ENCODE data around the gene C1orf94. TPM values are rescaled to one million over a fixed set of nuclear protein-coding genes. Genes with fewer than 3 reads are reported as not detected.

The C1orf94 gene
- polyA plus RNA-seq (ENCODE audit: insufficient read length): not detected
- long read RNA-seq, donor 1: 0 reads
- long read RNA-seq, donor 2: 0 reads
- long read RNA-seq, donor 3: 0 reads
- long read RNA-seq, donor 4: 0 reads
- long read RNA-seq, donor 5: 0 reads
- long read RNA-seq, donor 6: 0 reads
- long read RNA-seq, donor 7: 0 reads
- long read RNA-seq, donor 8: 0 reads

- no peak for DNase-seq
Observed at GRCh38 chr1:34176830-34177603, at the start of gene C1orf94. Gene C1orf94 (plus strand): TSS chr1:34176907. CDS start chr1:34177790, 883 bp downstream.

DNA sequence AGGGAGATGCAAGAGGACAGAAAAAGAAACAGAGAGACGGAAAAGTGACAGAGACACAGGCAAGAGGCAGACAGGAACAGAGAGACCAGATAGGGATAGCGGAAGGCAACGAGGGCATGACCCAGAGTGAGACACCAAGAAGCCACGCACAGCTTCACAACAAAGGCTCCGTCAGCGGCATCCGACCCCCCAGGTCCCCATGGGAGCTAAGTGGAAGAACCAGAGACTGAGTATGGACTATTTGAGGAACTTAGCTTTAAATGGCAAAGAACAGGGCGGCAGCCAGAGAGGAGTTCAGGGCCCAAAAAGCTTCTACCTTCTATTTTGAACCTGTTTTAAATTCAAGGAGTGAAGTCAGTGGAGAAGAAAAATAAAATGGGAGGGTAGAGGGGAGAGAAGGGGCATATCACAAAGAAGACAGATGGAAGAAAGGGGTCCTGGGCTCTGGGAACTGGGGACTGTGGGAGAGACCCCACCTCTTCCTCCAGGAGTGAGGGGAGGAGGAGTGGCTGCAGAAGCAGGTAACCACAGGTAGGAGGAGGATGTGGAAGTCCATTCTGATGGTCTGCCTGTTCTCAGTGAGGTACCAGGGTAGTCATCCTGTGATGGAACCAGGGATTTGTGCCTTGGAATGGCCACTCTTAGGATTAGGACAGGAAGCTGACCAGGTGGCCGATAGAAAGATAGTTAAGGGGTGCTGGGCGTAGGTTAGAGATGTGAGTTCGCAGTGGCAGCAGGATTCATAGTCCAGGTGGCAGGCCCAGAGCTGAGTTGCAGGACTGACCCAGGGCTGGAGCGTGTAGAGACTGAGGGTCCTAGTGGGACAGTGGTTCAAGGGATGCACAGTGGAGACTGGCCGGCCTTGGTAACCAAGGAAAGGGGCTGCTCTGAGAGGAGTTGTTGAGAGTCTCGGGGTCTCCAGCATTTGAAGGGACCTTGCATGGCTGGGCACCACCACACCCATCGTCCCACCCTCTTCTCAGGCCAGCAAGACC is 49.4 kb upstream of the C1orf94 start:
- DNase-seq: no peak

DNA sequence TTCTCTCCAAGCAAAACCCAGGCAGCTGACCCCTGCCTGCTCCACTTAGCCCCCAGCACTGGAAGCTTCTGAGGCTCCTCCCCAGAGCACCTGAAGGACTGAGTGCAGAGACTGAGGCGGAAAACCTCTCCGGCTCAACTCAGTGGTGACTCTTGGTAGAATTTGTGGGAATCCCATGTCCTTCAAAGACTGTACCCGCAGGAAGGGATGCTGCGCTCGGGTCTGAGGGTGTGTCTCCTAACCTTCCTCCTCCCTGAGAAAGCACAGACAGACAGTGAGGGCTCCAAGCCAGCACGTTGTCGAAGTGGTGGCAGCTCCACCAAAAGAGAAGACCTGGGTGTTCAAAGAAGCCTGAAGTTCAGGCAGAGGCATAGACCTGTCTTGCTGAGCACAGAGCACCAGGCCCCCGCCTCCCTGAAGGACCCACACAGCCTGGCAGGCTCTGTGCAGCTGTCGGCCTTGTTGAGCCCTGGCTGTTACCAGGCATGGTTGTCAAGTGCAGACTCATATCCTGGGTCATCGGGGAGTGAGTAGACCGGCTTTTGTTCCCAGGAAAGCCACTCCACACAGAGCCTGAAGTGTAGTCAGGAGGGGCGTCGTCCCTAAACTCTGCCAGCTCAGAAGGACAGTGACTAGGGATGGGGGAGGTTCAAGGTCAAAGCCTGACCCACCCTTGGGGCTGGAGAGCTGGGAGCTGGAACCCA is 48.4 kb upstream of the C1orf94 start:
- DNase-seq: no peak

GRCh38 chr1:34129630-34130029 is 47.1 kb upstream of the C1orf94 start:
- DNase-seq: no peak

DNA sequence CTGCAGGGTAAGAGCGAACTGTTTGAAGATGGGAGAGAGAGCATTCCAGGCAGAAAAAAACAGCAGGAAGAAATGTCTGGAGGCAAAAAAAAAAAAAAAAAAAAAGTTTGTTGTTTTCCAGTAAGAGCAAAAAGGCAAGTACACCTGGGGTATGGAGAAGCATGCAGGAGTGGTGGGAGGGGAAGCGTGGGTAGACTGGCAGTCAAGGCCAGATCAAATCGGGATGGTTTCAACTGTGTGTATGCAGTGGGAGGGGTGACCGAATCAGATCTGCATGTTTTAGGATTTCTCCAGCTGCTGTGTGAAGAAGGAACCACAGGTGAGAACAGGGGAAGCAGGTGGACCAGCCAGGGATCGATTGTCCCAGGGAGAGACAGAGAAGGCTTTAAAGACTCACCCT is 46.4 kb upstream of the C1orf94 start:
- no peak for DNase-seq

DNA sequence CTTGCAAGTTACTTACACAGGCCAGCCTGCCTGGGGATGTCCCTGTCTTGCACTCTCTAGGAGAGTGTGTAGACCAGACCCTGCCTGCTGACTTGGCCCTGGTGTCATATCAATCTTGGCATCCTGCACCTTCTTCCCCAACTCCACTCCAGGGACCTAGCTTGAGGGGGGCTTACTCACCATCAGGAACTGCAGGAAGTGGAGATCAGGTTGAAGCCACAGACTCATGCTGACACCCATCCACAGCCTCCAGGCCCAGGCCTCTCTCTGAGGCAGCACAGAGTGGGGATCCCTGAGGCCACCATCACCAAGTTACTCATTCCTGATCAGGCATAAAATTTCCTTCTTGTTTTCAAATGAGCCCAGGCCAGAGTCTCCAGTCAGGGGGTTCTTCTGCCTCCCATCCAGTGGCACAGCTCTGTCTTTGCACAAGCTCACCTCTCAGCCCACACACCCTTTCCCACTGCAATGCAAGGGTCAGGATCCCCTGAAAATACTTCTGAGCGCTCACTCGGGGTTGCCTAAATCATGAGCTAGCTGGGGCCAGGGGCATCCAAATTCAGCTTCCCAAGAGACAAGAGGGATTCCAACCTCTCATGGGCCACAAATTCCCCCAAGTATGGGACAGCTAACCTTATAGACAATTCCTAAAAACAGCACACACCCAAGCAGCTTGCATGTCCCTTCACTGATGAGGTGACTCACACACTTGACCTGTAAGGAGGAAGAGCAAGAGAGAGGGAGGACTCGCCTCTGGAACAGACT is 45.1 kb upstream of the C1orf94 start:
- DNase-seq: no peak

DNA sequence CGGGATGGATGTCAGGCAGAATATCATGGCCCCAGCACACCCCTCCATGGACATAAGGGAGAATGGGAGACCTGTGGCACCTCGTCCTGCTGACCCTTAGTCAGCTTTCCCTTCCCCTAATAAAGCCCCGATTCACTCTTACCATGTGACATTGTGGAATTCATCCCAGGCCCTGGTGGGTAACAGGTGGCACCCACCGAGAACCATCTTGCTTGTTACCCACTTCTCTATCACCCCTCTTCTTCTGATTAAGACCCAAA is 44.6 kb upstream of the C1orf94 start:
- no peak for DNase-seq

- DNase-seq: no peak
Observed at GRCh38 chr1:34137411-34137810, 39.3 kb upstream of the C1orf94 start.

DNA sequence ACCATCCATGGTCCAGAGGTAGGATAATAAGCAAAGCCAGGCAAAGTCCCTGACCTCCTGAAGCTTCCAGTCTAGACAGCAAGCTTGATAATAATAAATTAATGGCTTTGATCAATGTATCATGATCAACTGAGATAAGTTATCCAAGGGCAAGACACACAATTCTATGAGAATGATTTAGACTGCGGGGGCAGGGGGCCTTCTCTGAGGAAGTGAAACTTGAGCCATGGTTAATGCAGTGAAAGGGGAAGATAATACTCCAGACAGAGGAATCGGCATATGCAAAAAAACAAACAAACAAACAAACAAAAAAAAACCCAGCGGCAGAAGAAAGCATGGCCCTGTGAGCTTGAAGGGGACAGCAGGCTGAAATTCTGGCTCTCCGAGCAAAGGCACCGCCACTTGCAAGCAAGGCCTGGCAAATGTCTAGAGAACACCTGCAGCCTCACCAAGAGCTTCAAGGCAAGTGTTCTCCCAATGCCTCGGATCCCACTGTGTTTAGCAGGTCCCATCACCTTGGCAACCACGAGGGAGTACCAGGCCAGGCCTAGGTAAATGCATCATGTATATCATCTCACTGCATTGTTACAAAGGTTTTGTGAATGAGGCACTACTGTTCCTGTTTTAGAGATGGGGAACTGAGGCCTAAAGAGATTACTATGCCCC is 36.6 kb upstream of the C1orf94 start:
- no peak for DNase-seq

DNA sequence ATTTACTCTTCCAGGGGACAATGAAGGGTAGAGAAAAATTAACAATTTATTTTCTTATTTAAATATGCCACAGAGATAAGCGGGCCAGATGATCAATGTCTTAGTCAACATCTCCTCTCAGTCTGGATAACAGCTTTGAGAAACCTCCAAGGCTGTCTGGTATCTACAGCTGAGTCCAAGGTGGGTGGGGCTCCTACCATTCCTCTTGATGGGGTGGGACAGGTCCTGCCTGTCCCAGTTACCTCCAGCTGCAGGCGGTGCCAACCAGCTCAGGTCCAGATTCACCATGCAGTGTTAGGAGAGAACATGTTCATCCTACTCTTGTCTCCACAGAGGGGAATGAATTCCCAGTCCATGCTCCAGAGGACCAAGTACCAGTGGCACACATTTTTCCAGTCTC is 32.7 kb upstream of the C1orf94 start:
- no peak for DNase-seq

GRCh38 chr1:34144766-34145165 is 31.9 kb upstream of the C1orf94 start:
- no peak for DNase-seq

- no peak for DNase-seq
Observed at GRCh38 chr1:34147301-34147700, 29.4 kb upstream of the C1orf94 start.

DNA sequence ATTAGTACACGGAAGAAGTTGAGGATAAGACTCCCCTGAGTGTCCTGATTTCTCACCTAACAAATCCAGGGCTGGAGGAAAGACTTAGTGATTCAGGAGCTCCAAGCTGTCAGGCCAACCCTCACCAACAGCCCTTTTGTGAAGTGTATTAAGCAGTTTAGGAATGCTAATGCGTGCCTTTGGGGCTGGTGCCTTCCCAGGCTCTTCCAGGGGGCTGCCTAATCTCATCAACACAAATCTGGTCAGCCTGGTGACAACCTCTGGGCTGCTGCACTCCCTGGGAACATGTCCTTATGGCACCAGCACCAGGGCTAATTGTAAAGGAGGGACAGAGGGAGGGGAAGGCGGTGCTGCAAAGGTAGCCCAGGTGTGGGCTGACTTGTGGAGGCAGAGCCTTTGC is 27.2 kb upstream of the C1orf94 start:
- DNase-seq: no peak

- DNase-seq: no peak
Observed at GRCh38 chr1:34153246-34153645, 23.5 kb upstream of the C1orf94 start.

DNA sequence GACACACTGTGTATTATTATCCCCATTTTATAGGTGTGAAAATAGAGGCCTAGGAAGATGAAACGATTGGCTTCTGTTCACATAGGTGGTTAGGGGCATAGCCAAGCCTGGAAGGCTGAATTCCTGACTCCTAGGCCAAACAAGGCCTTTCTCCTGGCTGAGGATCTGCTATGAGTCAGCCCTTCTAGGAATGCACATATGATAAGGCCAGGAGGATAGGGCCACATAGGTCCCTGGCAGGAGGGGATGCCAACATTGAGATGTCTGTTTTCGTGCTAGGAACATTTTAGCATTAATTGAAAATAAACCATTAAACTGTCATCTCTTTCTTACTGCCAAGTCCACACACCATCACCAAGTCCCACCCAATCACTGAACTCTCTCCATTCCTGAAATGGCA is 20.8 kb upstream of the C1orf94 start:
- DNase-seq: no peak

- no peak for DNase-seq
Observed at GRCh38 chr1:34156739-34157138, 20.0 kb upstream of the C1orf94 start.

DNA sequence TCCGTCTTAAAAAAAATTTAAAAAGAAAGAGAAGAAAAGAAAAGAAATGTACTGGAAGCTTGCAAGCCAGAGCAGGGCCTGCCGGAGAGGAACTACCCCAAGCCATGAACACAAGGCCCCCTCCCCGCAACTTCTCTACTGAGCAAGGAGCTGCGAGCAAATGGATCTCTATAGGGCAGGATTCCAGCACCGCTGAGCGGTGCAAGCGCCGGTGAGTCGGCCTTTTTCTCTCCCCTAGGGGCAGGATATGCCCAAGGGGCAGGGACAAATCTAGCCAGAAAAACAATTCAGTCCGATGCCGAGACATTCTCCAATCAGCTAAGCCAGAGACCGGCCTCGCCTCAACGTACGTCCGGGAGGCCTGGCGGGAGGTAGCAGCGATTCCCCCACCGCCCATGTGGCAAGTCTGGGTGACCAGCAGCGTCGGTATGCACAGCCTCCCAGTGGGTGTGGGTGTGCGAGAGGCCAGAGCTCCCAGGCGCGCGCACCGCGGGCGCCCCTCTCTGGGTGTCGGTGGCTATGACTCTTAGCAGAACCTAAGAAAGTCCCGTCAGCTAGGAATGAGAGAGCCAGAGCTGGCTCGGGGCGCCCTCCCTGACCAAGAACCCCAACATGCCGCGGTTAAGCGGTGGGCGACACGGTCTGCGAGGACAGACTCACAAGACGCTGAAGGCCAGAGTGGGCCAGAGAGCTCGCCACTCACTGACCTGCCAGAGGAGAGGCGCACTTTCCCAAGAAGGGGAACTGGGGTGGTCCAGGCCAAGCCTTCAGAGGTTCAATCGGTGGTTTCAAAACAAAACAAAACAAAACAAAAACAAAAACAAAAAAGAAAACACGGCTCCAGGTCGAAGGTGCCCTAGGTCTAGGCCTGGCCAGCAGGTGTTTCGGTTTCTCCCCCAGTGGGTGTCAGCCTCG is 13.6 kb upstream of the C1orf94 start:
- peak; percentile 57 for DNase-seq

DNA sequence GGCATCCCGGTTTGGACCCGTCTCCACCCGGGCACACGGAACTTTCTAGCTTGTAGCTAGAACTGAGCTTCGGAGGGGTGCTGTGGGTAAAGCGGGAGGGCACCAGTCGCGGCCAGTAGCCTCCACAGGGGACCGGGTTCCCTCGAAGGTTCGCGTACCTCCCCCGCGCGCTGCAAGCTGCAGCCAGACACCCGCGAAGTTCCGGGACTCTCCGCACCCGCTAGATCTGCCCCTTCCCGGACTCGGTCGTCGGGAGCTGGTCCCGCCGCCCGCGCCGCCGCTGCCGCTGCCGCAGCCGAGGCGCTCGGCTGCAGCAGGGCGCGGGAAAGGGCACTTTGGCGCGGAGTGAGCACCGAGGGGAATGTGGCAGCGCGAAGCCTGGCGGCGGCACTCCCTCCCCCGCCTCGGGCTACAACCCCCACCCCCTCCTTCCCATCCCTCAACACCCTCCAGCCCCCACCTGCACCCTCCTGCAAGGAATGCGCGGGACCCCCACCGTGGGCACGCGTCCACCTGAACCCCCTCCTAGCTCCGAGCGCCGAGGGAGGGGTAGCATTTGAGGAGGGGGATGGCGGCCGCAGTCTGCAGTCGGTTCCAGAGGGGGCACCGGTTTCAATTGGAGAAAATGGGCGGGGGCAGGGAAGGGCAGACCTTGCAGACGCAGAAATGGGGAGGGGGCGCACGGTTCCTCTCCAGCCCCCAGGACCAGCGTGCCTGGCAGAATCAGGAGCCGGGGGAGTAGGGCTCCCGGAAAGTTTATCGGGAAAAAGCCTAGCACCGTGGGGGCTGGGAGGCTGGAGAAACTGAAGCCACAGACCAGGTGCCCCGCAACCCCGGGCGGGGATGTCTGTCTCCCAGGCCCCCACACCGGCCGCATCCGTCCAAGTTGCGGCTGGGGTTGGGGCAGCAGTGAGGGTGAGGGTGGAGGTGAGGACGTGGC is 12.6 kb upstream of the C1orf94 start:
- DNase-seq: no peak

All from left kidney (tissue), 8 donors.